Transverse colon (tissue), 4 donors: ENCODE measurements around the gene PYM1. TPM values are rescaled to one million over a fixed set of nuclear protein-coding genes. Genes with fewer than 3 reads are reported as not detected.
A peak's percentile ranks its signal among the peaks of the same experiment; 100 is the strongest.

Experiments used
- DNase-seq: peaks from one replicate; pipeline ENCODE4 v3.0.0-alpha.2; 2019
- H3K27ac ChIP-seq, 4 donors: fragments of 200-600 bp; sonication (generic); 2 replicates each; pipeline ENCODE4 v1.5.1; 2016 to 2018; ENCODE audit warnings: inconsistent platforms in 4 of 4
- H3K27me3 ChIP-seq: fragments of 200-600 bp; sonication (generic); 2 replicates; pipeline ENCODE4 v1.5.1; 2017; ENCODE audit warnings: inconsistent platforms
- H3K36me3 ChIP-seq, 4 donors: fragments of 200-600 bp; sonication (generic); 2 replicates each; pipeline ENCODE4 v1.5.1; 2017 to 2019; ENCODE audit warnings: inconsistent platforms in 4 of 4
- H3K4me1 ChIP-seq, 4 donors: fragments of 200-600 bp; sonication (generic); 2 replicates each; pipeline ENCODE4 v1.5.1; 2017 to 2020; ENCODE audit warnings: inconsistent platforms in 4 of 4
- H3K4me3 ChIP-seq, 4 donors: fragments of 200-600 bp; sonication (generic); 1 replicate in 1 of 4; 2 replicates in 3 of 4; pipeline versions ENCODE4 v1.5.1 to v1.6.1; 2017 to 2019; ENCODE audit warnings: inconsistent platforms in 4 of 4
- H3K9me3 ChIP-seq, 2 donors: fragments of 200-600 bp; sonication (generic); 2 replicates each; pipeline ENCODE4 v1.5.1; 2017 to 2019; ENCODE audit warnings: inconsistent platforms in 2 of 2
- CTCF ChIP-seq, 5 experiments: fragments of 200-600 bp in 3 of 5; fragments of 450-650 bp in 2 of 5; sonication (generic) in 3 of 5; IDR thresholded peaks; 1 replicate in 2 of 5; 2 replicates in 3 of 5; pipeline ENCODE4 v1.5.1; 2016 to 2017; ENCODE audit warnings: antibody characterized with exemption in 5 of 5, inconsistent platforms in 3 of 5, mild to moderate bottlenecking in 2 of 5, moderate library complexity in 1 of 5
- EP300 ChIP-seq: sonication (generic); formaldehyde crosslinking; IDR thresholded peaks from one replicate; pipeline ENCODE4 v1.6.1; 2017; ENCODE audit warnings: antibody characterized with exemption, low read depth
- POLR2A ChIP-seq: fragments of 450-650 bp; IDR thresholded peaks from one replicate; pipeline ENCODE4 v1.6.1; 2016; ENCODE audit warnings: antibody characterized with exemption, mild to moderate bottlenecking, moderate library complexity
- POLR2AphosphoS5 ChIP-seq, 3 donors: sonication (generic); formaldehyde crosslinking; IDR thresholded peaks; one replicate each; pipeline ENCODE4 v1.6.1; 2016; ENCODE audit warnings: antibody characterized with exemption in 3 of 3
- WGBS, 2 donors: methylation state at CpG; one replicate each; pipeline ENCODE4 v1.1.5; 2018; ENCODE audit warnings: low coverage in 1 of 2; 5-methylcytosine and 5-hydroxymethylcytosine counted together
- in situ Hi-C, 4 donors: fragments of 200-750 bp; cut with MboI; loops; one replicate each; pipeline versions ENCODE4 v1.15.0 to v1.15.1; 2017; ENCODE audit warnings: low sequenced_read_pairs in 3 of 4, low pct_ligation_motif_present in 1 of 4, low pct_unique_long_range_greater_than_20kb in 1 of 4
- intact Hi-C: fragments of 100-400 bp; cut with DNase I; formaldehyde crosslinking; loops from one replicate; pipeline ENCODE4 v1.15.1; 2023; ENCODE audit warnings: low total_unique reads
- total RNA-seq, 4 donors: library from RNA; depleted of rRNA; stranded (reverse); fragments of >200 nt; gene quantifications; one replicate each; pipeline ENCODE4 v1.1.0, GENCODE V29; 2016

The PYM1 gene
- total RNA-seq, 4 donors from 2014 or later, result 35.2 to 56.4 (median 47.8) TPM

GRCh38 chr12:55940065-55940732 lies 12.5 kb upstream of the PYM1 start:
- no peaks in the 10 kb centered on the region for H3K27me3 ChIP-seq
- H3K4me1 ChIP-seq, result peaks cover 0 to 14% (median 7%) of the 10 kb centered on the region in 4 donors
- in situ Hi-C loops, result loop anchor here in 3 of 4 donors (10.0 to 25.0 kb wide), 2 partner anchors 125 to 128 kb away; partner anchors contain the start of genes ORMDL2 (in 3 of the 3) and SARNP (in 3 of the 3)
- H3K9me3 ChIP-seq, result no peaks in the 10 kb centered on the region
- peaks cover 0 to 13% (median 4%) of the 10 kb centered on the region in 4 donors for H3K36me3 ChIP-seq
- intact Hi-C loops, result loop anchor here (2.0 kb wide), 1 partner anchor 201 kb away; no protein-coding TSS in a partner anchor
- H3K27ac ChIP-seq, result peak overlapping the region; percentile 58 to 72 (median 60)
- 16% methylated on average over 16 of the region's 18 CpGs; no CpG with 5 or more reads in 1 of the 2 donors for WGBS, 2 donors
- no peak for TF ChIP-seq EP300
- TF ChIP-seq CTCF (IDR thresholded peaks at IDR 0.05), result peak; percentile 87 to 94 (median 91)
- TF ChIP-seq POLR2A, result no peak
- TF ChIP-seq POLR2AphosphoS5 (IDR thresholded peaks at IDR 0.05), result peak in 2 of 3 donors; percentile 31 to 50
- H3K4me3 ChIP-seq, result no peak overlapping the region
- peak; percentile 92 for DNase-seq

GRCh38 chr12:55938826-55939501 lies 11.3 kb upstream of the PYM1 start:
- H3K27ac ChIP-seq, result peak overlapping the region in 3 of 4 donors; percentile 58 to 72 (median 59)
- DNase-seq, result no peak
- peaks cover 0 to 11% (median 4%) of the 10 kb centered on the region in 4 donors for H3K36me3 ChIP-seq
- WGBS, 2 donors, result 92 to 93% methylated on average over 4 to 8 of the region's 8 CpGs
- no peak overlapping the region for H3K4me3 ChIP-seq
- intact Hi-C loops, result loop anchor here (5.0 kb wide), 1 partner anchor 947 kb away; no protein-coding TSS in a partner anchor
- H3K27me3 ChIP-seq, result no peaks in the 10 kb centered on the region
- in situ Hi-C loops, result loop anchor here in 3 of 4 donors (5.0 to 25.0 kb wide), 5 partner anchors 124 to 204 kb away; partner anchors contain the start of genes ORMDL2 (in 2 of the 3), SARNP (in 2 of the 3) and GDF11 (in 1 of the 3)
- no peaks in the 10 kb centered on the region for H3K9me3 ChIP-seq
- TF ChIP-seq POLR2AphosphoS5 (IDR thresholded peaks at IDR 0.05) (no peak), CTCF (IDR thresholded peaks at IDR 0.05) (no peak), EP300 (no peak), POLR2A (no peak)
- peaks cover 3 to 17% (median 7%) of the 10 kb centered on the region in 4 donors for H3K4me1 ChIP-seq

- no peak for DNase-seq
- Histone ChIP-seq H3K4me1 (peaks cover 4 to 27% (median 15%) of the 10 kb centered on the region in 4 donors), H3K27me3 (no peaks in the 10 kb centered on the region), H3K9me3 (no peaks in the 10 kb centered on the region), H3K36me3 (peaks cover 0 to 9% (median 4%) of the 10 kb centered on the region in 4 donors), H3K4me3 (no peak overlapping the region), H3K27ac (no peak overlapping the region)
- in situ Hi-C loops (loop anchor here in 3 of 4 donors (5.0 to 25.0 kb wide), 5 partner anchors 123 to 203 kb away; partner anchors contain the start of genes ORMDL2 (in 2 of the 3), SARNP (in 2 of the 3) and GDF11 (in 1 of the 3)), intact Hi-C loops (loop anchor here (5.0 kb wide), 1 partner anchor 946 kb away; no protein-coding TSS in a partner anchor)
- TF ChIP-seq CTCF (IDR thresholded peaks at IDR 0.05) (no peak), POLR2AphosphoS5 (IDR thresholded peaks at IDR 0.05) (no peak), POLR2A (no peak), EP300 (no peak)
- 90% methylated on average over 2 of the region's 2 CpGs; no CpG with 5 or more reads in 1 of the 2 donors for WGBS, 2 donors
Measured at GRCh38 chr12:55937981-55938380, 10.3 kb upstream of the PYM1 start.
